ENCODE data around the gene PPAN. TPM values are rescaled to one million over a fixed set of nuclear protein-coding genes. Genes with fewer than 3 reads are reported as not detected.

PPAN gene
- total and polyA plus RNA-seq, 3 donors from 2014 or later: 39.3 to 68.1 (median 66.2) TPM

GRCh38 chr19:10118960-10119359 lies 12.8 kb downstream of the PPAN start:
- Histone ChIP-seq H3K27ac (no peak overlapping the region), H3K4me3 (peak overlapping the region; percentile 85 to 89), H3K9me3 (no peaks in the 10 kb centered on the region), H3K4me1 (peaks cover 8% of the 10 kb centered on the region), H3K27me3 (no peaks in the 10 kb centered on the region), H3K36me3 (ENCODE audit: low read depth, missing control alignments) (no peaks in the 10 kb centered on the region)
- DNase-seq: no peak
- intact Hi-C loops (cut with DNase I; ENCODE audit: low total_unique reads): loop anchor here (10.0 kb wide), 1 partner anchor 126 kb away; no protein-coding TSS in a partner anchor
- no peak for TF ChIP-seq POLR2A (IDR thresholded peaks at IDR 0.05)
- TF ChIP-seq, protein P1, sequence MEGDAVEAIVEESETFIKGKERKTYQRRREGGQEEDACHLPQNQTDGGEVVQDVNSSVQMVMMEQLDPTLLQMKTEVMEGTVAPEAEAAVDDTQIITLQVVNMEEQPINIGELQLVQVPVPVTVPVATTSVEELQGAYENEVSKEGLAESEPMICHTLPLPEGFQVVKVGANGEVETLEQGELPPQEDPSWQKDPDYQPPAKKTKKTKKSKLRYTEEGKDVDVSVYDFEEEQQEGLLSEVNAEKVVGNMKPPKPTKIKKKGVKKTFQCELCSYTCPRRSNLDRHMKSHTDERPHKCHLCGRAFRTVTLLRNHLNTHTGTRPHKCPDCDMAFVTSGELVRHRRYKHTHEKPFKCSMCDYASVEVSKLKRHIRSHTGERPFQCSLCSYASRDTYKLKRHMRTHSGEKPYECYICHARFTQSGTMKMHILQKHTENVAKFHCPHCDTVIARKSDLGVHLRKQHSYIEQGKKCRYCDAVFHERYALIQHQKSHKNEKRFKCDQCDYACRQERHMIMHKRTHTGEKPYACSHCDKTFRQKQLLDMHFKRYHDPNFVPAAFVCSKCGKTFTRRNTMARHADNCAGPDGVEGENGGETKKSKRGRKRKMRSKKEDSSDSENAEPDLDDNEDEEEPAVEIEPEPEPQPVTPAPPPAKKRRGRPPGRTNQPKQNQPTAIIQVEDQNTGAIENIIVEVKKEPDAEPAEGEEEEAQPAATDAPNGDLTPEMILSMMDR (IDR thresholded peaks at IDR 0.05): no peak
- WGBS, 2 donors: 0 to 38% methylated on average over 3 to 12 of the region's 12 CpGs

DNA sequence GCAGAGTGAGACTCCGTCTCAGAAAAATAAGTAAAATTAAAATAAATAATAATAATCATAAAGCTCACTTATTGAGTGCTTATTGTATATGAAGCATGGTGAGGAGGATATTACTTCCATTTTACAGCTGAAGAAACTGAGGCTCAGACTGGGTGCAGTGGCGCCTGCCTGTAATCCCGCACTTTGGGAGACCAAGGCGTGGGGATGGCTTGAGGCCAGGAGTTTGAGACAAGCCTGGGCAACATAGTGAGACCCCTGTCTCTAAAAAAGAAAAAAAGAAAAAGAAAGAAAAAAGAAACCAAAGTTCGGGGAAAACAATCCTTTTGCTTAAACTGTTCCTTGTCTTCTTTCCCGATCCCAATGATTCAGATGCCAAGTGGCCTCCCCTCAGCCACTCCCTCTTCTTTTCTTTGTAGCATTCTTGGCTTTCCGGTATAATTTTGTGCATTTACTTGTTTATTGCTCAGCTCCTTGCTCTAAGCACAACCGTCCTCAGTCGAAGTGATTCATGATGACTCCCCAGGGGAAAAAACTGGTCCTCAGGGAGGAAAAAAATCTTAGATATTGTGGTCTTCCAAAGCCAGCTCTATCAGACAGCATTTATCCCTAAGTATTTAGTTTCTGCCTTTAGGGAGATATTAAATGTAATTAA lies 14.5 kb downstream of the PPAN start:
- peaks cover 8% of the 10 kb centered on the region for H3K4me1 ChIP-seq
- no peak for DNase-seq
- H3K9me3 ChIP-seq: no peaks in the 10 kb centered on the region
- H3K27me3 ChIP-seq: no peaks in the 10 kb centered on the region
- WGBS, 2 donors: 35 to 50% methylated on average over 9 of the region's 9 CpGs
- no peak for TF ChIP-seq POLR2A (IDR thresholded peaks at IDR 0.05)
- TF ChIP-seq, protein P1 (IDR thresholded peaks at IDR 0.05): no peak
- H3K36me3 ChIP-seq (ENCODE audit: low read depth, missing control alignments): no peaks in the 10 kb centered on the region
- H3K27ac ChIP-seq: peak overlapping the region; percentile 39 to 42
- H3K4me3 ChIP-seq: peak overlapping the region in 1 of 2 donors; percentile 85
- intact Hi-C loops (cut with DNase I; ENCODE audit: low total_unique reads): no loop called here

- H3K27me3 ChIP-seq: no peaks in the 10 kb centered on the region
- no peaks in the 10 kb centered on the region for H3K9me3 ChIP-seq
- WGBS, 2 donors: 81 to 82% methylated on average over 6 of the region's 6 CpGs
- H3K4me3 ChIP-seq: no peak overlapping the region
- H3K4me1 ChIP-seq: peaks cover 8% of the 10 kb centered on the region
- TF ChIP-seq POLR2A (IDR thresholded peaks at IDR 0.05): no peak
- TF ChIP-seq, protein P1 (IDR thresholded peaks at IDR 0.05): no peak
- no peak for DNase-seq
- no peaks in the 10 kb centered on the region for H3K36me3 ChIP-seq (ENCODE audit: low read depth, missing control alignments)
- H3K27ac ChIP-seq: peak overlapping the region in 1 of 2 donors; percentile 42
- intact Hi-C loops (cut with DNase I; ENCODE audit: low total_unique reads): no loop called here
These were observed 15.9 kb downstream of the PPAN start for GRCh38 chr19:10122045-10122444.

- H3K27ac ChIP-seq: no peak overlapping the region
- no peaks in the 10 kb centered on the region for H3K27me3 ChIP-seq
- H3K36me3 ChIP-seq (ENCODE audit: low read depth, missing control alignments): no peaks in the 10 kb centered on the region
- intact Hi-C loops (cut with DNase I; ENCODE audit: low total_unique reads): no loop called here
- DNase-seq: no peak
- no peak for TF ChIP-seq POLR2A (IDR thresholded peaks at IDR 0.05)
- TF ChIP-seq, protein P1 (IDR thresholded peaks at IDR 0.05): no peak
- no peaks in the 10 kb centered on the region for H3K4me1 ChIP-seq
- no peak overlapping the region for H3K4me3 ChIP-seq
- no peaks in the 10 kb centered on the region for H3K9me3 ChIP-seq
- 94 to 96% methylated on average over 7 of the region's 7 CpGs for WGBS, 2 donors
These were observed 18.3 kb downstream of the PPAN start for GRCh38 chr19:10124429-10124828.

GRCh38 chr19:10126213-10126639 lies 20.1 kb downstream of the PPAN start:
- no peaks in the 10 kb centered on the region for H3K9me3 ChIP-seq
- 87 to 92% methylated on average over 4 of the region's 4 CpGs for WGBS, 2 donors
- no peaks in the 10 kb centered on the region for H3K36me3 ChIP-seq (ENCODE audit: low read depth, missing control alignments)
- no peaks in the 10 kb centered on the region for H3K4me1 ChIP-seq
- no peaks in the 10 kb centered on the region for H3K27me3 ChIP-seq
- no peak overlapping the region for H3K4me3 ChIP-seq
- intact Hi-C loops (cut with DNase I; ENCODE audit: low total_unique reads): no loop called here
- H3K27ac ChIP-seq: peak overlapping the region in 1 of 2 donors; percentile 24
- no peak for TF ChIP-seq POLR2A (IDR thresholded peaks at IDR 0.05)
- TF ChIP-seq, protein P1 (IDR thresholded peaks at IDR 0.05): no peak
- DNase-seq: no peak

All from testis (tissue), 3 donors.